Iris pigment epithelial cell (primary cell): ENCODE measurements around the gene SNAPC2.
"Not testable (repeated sequence)": the region's sequence is repeated elsewhere in the genome, so short reads cannot be mapped to it uniquely, and the experiment has no call there.

ENCODE experiments used
- DNase-seq: peaks from one replicate; pipeline ENCODE4 v3.0.0-alpha.2; 2011; ENCODE audit warnings: low read depth

SNAPC2 gene

DNA sequence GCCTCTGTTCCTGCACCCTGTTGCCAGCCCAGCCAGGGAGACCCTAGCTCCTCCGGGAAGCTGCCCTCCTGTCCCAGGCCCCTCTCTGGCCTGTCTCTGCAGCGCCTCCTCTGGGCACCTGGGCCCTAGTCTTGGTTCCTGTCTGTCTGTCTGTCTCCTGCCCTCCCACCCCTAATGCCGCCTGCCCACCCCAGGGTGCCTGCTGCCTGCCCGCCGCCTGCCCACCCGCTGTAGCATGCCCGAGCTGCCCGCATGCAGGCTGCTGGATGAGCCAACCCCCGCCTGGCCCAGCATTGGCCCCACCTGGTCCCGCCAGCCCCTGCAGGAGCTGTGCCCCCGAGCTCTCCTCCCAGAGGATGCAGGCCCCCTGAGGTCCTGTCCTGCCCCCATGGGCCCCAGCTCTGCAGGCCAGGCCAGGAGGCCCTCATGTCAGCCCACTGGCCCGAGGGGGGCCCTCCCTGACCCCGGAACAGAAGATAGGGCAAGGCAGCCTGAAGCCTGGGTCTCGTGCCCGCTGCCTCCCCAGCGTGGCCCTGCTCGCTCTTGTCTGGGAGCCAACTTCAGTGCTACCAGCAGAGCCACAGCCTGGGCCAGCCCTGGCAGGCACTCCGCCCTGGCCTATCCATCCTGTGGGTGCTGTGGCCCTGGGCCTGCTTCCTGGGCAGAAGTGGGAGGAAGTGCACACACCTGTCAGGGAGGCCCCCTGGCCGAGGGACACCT is 11.2 kb upstream of the SNAPC2 start:
- DNase-seq: no peak

DNA sequence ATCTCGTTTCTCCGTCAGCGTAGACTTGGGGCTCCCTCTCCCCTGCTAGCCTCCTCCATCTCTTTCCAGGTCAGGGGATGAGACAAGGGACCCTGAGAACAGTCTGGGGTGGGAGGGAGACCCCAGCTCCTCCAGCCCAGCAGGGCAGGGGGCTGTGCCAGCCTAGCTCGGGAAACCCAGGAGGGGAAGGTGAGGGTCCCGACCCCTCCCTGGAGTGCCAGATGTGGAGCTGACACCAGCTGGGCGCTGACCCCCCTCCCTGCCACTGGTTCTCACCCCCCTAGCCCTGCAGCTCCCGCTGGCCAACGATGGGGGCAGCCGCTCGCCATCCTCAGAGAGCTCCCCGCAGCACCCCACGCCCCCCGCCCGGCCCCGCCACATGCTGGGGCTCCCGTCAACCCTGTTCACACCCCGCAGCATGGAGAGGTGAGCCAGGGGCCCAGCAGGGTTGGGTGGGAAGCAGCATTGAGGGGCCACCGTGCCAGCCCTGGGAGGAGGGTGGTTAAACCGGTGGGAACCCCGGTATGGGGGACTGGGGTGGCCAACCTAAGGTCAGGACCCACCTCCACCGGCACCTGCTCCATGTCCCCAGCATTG is 10.6 kb upstream of the SNAPC2 start:
- DNase-seq: no peak

DNA sequence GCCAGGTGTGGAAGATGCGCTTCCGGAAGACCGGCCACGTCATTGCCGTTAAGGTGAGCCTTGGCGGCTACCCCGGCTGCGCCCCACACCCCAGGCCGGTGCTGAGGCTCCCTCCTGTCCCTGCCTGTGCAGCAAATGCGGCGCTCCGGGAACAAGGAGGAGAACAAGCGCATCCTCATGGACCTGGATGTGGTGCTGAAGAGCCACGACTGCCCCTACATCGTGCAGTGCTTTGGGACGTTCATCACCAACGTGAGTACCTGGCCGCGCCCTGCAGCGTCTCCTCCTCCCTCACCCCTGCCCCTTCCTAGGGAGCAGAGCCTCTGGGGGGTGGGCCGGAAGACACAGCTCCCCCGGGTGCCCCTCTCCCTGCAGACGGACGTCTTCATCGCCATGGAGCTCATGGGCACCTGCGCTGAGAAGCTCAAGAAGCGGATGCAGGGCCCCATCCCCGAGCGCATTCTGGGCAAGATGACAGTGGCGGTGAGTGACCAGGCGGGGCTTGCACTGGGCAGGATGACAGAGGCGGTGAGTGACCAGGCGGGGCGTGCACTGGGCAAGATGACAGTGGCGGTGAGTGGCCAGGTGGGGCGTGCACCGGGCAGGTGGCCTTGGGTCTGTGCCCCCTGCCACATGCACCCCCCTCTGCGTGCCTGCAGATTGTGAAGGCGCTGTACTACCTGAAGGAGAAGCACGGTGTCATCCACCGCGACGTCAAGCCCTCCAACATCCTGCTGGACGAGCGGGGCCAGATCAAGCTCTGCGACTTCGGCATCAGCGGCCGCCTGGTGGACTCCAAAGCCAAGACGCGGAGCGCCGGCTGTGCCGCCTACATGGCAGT is 9.6 kb upstream of the SNAPC2 start:
- no peak for DNase-seq

DNA sequence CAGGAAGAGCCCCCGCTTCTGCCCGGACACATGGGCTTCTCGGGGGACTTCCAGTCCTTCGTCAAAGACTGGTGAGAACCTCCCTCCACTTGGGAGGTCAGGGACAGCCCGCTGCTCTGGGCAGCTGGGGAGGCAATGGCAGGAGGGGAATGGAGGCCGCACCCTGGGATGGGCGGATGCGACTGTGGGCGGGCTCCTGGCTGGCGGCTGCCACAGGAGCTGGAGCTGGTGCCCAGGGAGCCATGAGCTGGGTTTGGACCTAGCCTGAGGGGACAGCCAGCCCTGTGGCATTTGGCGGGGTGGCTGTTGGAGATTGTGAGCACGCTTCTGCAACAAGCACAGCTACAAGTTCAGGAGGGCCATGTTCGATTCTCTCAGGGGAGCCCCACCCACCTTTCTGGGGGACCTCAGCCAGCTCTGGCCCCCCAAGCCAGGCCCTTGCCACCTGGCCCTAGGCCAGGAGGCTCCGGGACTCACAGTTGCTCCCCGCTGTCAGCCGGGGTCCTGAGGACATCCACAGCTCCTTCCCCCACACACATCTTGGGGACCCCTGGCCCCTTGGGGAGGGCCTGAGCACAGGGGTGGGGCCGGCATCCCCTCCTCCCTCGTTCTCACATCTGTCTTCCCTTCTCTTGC is 8.5 kb upstream of the SNAPC2 start:
- DNase-seq: no peak

DNA sequence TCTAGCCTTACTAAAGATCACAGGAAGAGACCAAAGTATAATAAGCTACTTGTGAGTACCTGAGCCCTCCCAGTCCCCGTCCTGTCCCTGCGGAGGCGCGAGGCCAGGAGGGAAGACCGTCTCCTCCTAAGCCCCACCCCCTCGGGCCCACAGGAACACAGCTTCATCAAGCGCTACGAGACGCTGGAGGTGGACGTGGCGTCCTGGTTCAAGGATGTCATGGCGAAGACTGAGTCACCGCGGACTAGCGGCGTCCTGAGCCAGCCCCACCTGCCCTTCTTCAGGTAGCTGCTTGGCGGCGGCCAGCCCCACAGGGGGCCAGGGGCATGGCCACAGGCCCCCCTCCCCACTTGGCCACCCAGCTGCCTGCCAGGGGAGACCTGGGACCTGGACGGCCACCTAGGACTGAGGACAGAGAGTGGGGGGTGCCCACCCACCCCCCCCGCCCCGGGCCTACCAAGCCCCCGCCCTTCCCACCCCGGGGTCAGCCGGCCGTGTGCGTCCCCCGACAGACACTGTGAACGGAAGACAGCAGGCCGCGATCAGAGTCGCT is 7.9 kb upstream of the SNAPC2 start:
- no peak for DNase-seq

DNA sequence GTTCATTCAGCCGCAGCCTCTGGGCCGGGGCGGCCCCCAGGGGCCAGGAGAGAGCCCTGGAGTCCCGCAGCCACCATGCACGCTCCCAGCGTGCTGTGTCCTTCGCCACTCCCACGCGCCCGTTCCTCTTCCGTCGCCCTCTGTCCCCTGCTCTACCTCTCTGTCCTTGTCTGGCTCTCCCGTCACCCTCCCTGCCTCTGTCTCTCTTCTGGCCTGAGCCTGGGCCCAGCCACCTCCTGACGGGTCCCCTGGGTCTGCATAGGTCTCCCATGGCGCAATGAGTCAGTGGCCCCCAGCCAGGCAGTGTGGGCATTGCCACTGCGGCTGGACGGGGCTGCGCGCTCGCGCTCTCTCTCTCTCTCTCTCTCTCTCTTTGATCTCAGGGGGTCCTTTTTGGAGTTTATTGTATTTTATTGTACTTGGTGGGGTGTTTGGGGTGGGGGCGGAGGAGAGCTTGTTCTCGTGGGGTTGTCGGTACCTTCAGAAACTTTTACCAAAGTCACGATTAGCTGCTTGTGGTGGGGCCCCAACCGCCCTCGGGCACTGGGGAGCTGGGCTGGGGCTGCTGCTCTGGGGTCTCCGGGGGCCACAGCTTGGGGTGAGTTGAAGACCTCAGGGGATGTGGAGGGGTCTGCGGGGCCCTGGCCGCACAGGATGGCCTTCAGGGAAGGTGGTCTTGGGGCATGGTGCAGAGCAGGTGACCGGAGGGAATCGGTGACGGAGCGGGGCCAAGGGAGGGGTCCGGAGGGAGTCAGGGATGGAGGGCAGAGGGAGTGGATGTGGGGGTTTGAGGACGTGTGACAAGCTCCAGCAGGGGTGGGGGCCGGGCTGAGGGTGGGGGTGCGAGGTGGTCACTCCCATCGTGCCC is 7.2 kb upstream of the SNAPC2 start:
- no peak for DNase-seq

DNA sequence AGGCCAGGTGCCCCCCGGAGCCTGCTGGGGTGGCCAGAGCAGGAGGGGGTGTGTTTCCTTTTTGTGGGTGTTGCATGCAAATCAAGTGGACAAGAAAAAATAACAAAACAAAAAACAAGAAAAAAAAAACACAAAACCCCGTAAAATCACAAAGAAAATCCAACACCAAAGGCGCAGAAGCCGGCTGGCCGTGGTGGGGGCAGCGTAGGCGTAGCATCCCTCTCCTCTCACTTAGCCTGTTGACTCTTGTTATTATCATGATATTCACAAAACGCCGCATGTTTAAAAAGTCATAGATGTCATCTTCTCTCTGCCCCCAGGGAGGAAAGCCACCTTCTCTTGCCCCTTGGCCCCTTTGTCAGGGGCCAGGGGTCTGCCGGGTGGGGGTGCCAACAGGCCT is 6.5 kb upstream of the SNAPC2 start:
- DNase-seq: no peak

DNA sequence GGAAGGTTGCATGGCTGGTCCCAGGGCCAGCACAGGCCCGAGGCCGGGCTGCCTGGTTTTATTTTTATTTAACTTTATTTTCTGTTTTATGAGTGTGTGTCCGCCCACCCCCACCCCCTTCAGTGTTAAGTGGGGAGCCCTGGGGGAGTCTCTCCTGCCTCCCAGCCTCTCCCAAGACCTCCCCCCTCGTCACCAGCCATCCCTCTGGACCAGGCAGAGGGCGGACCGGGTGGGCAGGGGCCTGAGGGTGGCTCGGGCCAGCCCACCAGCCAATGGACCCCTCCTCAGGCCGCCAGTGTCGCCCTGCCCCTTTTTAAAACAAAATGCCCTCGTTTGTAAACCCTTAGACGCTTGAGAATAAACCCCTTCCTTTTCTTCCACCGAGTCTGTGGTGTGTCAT is 6.0 kb upstream of the SNAPC2 start:
- DNase-seq: no peak

DNA sequence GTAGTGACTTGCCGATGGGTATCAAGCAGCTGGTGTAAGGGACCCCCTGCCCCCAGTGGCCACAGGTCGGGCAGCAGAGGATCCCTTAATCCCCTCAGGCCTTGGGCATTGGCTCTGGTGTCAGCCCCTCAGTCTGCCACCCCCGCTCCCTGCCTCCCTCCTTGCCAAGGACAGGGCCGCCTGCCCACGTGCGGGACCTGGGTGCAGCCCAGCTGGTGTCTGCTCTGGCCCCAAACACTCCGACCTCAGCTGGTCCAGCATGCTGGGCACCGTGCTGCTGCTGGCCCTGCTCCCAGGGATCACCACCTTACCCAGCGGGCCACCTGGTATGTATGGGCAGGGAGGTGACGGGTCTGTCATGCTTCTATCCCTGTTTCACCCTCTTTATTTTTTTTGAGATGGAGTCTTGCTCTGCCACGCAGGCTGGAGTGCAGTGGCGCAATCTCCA is 5.5 kb upstream of the SNAPC2 start, which contains the start of gene TGFBR3L:
TSS of gene TGFBR3L (plus strand) at position 233 of the 448 bp plus-strand sequence.
- no peak for DNase-seq

DNA sequence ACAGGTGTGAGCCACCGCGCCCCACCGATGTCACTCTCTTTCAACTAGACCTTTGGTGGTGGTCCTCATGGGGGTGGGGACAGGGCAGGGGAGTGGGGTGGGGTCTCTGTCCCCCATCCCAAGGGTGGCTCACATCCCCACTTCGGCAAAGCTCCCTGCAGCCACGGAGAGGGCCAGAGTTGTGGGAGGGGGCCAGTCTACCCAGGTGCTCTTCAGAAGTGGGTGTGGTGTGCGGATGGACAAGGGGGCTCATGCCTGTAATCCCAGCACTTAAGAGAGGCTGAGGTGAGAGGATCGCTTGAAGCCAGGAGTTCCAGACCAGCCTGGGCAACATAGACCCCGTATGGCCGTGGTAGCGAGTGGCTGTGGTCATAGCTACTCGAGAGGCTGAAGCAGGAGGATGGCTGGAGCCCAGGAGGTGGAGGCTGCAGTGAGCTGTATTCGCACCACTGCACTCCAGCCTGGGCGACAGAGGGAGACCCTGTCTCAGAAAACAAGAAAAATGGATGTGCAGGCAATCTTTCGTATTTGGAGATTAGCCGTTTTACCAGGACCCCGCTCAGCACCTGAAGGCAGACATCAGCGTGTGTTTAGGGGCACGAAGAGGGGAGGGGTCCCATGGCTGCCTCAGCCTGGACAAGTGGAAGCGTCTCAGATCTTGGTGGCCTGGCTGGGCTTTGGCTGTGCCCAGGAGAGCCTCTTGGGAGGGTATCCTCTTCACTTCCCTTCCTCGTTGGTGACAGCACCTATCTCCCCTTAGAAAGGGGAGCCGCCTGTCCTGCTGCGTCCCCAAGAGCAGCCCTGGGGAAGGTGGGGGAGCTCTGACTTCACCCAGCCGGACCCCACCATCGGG is 4.7 kb upstream of the SNAPC2 start:
- no peak for DNase-seq

DNA sequence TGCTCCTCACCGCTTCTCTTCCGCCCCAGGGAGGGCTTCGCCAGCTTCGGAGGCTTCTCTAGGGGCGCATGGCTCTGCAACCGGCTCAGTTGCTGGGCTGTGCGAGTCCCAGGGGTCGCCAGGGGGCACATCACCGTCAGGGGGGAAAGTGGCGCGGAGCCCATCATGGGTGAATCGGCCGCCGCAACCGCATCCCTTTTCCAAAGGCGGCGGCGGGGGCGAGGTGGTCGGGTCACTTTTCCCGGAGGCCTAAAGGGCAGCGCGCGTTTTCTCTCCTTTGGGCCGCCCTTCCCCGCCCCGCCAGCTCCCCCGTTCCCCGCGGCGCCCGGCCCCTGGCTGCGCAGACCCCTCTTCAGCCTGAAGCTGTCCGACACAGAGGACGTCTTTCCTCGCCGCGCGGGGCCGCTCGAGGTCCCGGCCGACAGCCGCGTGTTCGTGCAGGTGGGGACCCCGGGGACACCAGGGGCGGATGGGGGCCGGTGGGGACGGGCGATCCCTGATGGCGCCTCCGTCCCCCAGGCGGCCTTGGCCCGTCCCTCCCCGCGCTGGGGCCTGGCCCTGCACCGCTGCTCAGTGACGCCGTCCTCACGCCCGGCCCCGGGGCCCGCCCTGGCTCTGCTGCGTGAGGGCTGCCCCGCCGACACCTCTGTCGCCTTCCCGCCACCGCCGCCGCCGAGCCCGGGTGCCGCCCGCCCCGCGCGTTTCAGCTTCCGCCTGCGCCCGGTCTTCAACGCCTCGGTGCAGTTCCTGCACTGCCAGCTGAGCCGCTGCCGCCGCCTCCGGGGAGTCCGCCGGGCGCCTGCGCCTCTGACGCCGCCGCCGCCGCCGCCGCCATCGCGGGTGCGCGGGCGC is 3.8 kb upstream of the SNAPC2 start:
- no peak for DNase-seq

DNA sequence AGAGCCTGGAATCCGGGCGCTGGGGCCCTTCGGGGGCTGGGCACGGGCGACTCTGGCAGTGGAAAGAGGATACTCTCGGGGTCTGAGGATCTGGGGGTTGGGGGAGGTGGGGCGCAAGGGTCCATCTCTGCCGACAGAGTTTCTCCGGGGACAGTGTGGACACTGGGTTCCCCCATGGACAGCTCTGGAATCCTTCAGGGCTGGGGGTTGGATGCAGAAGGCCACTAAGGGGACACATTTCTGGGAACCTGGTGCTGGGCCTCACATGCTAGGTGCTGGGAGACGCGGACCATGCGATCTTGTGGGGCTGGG is 3.2 kb upstream of the SNAPC2 start:
- no peak for DNase-seq

DNA sequence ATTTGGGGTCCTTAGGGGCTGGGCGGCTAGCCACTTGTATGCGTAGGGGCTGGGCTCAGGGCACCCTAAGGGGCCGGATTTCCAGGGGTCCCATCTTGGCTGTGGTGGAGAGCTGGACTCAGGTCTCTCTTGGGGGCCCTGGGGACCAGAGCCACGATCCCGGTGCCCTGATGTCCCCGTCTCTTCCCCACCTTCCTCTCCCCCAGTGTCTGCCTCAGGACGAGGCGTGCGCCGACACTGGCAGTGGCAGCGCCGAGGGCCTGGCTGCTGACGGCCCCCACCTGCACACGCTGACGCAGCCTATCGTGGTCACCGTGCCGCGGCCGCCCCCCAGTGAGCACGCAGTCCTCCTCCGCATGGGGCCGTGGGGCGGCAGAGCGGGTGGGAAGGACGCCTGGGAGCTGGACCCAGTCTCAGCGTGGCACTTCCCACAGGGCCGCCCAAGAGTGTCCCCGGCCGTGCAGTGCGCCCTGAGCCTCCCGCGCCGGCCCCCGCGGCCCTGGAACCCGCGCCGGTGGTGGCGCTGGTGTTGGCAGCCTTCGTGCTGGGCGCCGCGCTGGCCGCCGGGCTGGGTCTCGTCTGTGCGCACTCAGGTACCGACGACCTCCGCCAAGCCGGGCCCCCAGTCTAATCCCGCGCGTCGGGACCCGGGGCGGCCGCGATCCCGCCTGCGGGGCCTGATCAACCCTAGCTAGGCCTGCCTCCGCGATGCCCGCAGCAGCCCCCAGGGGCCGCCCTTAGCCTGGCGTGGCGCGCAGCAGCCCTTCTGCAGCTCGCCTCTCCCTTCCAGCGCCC is 2.7 kb upstream of the SNAPC2 start:
- DNase-seq: peak; percentile 64

DNA sequence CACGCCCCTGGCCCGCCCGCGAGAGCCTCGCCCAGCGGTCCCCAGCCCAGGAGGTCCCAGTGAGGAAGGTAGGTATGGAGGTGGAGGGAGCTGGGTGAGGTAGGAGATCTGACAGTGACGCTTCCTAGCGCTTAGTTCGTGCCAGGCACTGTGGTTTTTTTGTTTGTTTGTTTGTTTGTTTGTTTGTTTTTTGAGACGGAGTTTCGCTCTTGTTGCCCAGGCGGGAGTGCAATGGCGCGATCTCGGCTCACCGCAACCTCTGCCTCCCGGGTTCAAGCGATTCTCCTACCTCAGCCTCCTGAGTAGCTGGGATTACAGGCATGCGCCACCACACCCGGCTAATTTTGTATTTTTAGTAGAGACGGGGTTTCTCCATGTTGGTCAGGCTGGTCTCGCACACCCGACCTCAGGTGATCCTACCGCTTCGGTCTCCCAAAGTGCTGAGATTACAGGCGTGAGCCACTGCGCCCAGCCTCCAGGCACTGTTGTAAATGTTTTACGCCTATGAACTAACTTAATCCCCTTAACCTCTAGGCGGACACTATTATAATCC is 2.0 kb upstream of the SNAPC2 start:
- DNase-seq: not testable (repeated sequence)

DNA sequence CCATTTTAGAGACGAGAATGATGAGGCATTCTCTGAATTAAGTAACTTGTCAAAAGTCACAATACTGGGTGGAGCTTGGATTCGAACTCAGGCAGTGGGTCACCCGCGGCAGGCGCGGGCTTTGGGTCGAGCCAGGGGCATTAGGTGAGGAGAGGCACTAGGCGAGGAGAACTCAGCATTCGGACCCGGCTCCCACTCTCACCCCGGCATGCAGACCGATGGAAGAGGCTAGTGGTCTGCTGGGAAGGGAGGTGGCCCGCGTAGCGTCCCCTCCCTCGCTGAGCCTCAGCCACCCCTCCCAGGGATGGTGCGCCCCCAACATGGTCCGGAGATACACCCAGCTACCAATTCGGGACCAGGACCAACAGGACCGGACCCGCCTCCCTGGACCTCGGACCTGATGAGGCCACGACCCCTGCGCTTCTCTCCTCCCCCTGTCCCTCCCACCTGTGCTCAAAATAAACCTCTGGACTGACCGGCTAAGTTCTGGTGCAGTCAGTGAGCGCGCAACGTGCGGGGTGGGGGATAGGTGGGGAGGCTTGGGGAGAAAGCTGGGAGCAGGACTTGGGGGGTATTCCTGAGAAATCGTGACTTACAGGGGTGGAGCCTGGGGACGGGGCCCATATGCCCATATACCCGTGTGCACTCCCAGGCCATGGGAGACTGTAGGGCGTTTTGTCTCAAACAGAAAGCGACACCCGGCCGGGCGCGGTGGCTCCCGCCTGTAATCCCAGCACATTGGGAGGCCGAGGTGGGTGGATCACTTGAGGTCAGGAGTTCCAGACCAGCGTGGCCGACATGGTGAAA is 1.3 kb upstream of the SNAPC2 start:
- no peak for DNase-seq

DNA sequence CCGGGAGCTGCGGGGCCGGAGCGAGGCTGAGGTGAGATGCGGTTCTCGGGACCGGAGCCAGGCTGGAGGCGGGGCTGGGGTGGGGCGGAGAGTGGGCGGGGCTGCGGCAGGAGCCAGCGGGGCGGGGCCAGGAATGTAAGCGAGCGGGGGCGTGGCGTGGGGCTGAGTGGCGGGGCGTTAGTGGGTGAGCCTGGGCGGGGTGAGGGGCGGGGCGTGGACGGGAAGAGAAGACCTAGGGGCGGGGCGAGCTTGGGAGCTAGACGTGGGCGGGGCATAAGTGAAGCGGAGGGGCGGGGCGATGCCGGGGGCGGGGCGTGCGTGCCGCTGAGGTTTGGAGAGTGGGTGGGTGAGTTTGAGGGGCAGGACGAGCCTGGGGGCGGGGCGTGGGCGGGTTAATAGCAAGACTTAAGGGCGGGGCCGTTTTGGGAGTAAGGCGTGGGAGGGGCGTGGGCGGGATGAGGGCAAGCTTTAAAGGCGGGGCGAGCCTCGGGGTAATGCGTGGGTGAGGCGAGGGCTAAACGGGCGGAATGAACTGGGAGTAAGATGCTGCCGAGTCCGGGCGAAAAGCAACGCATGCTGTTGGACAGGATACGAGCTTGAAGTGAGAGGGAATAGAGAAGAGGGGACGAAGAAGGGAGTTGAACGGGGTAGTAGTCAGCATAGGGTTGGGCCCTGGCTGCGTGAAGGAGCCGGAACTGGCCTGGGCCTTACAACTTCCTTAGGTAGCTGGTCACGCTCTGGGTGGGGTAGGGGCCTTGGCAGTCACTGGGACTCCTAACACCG is 572 bp downstream of the SNAPC2 start:
- peak; percentile 96 for DNase-seq
